ENCODE results near the gene RELCH.

RELCH gene

GRCh38 chr18:62264984-62265383 lies 77.9 kb downstream of the RELCH start:
- no peak for DNase-seq

- no peak for DNase-seq
Measured at GRCh38 chr18:62277045-62277444, 90.0 kb downstream of the RELCH start.

GRCh38 chr18:62279561-62279960 lies 92.5 kb downstream of the RELCH start:
- no peak for DNase-seq

GRCh38 chr18:62280058-62280457 lies 93.0 kb downstream of the RELCH start:
- no peak for DNase-seq

- DNase-seq = no peak
Measured at GRCh38 chr18:62280786-62281185, 93.7 kb downstream of the RELCH start.

GRCh38 chr18:62281684-62282083 lies 94.6 kb downstream of the RELCH start:
- DNase-seq = no peak

GRCh38 chr18:62282188-62282629 lies 95.2 kb downstream of the RELCH start:
- peak; percentile 25 for DNase-seq

- DNase-seq = no peak
Measured at GRCh38 chr18:62284637-62285036, 97.6 kb downstream of the RELCH start.

- no peak for DNase-seq
Measured at GRCh38 chr18:62285281-62285680, 98.2 kb downstream of the RELCH start.

- no peak for DNase-seq
Measured at GRCh38 chr18:62287781-62288664, 101.0 kb downstream of the RELCH start.

- no peak for DNase-seq
Measured at GRCh38 chr18:62288665-62289008, 101.6 kb downstream of the RELCH start.

GRCh38 chr18:62289047-62289446 lies 102.0 kb downstream of the RELCH start:
- DNase-seq = no peak

- DNase-seq = no peak
Measured at GRCh38 chr18:62294073-62294472, 107.0 kb downstream of the RELCH start.

GRCh38 chr18:62300359-62300963 lies 113.4 kb downstream of the RELCH start:
- DNase-seq = no peak

- DNase-seq = no peak
Measured at GRCh38 chr18:62301322-62301721, 114.3 kb downstream of the RELCH start.

GRCh38 chr18:62312851-62313250 lies 125.8 kb downstream of the RELCH start:
- DNase-seq = no peak

GRCh38 chr18:62318228-62319180 lies 131.4 kb downstream of the RELCH start:
- DNase-seq = no peak

- DNase-seq = no peak
Measured at GRCh38 chr18:62321201-62321600, 134.1 kb downstream of the RELCH start.

GRCh38 chr18:62323483-62324180 lies 136.6 kb downstream of the RELCH start:
- no peak for DNase-seq

- DNase-seq = no peak
Measured at GRCh38 chr18:62324181-62324828, 137.2 kb downstream of the RELCH start.

GRCh38 chr18:62324917-62325805 lies 138.1 kb downstream of the RELCH start, which contains the start of gene TNFRSF11A:
Gene TNFRSF11A (plus strand): TSS chr18:62325310. CDS start chr18:62325353, 43 bp downstream.
- DNase-seq = peak; percentile 43

All from femur (tissue), 1 donor.